HepG2 (cell line): ENCODE data around the gene CAPZB. TPM values are rescaled to one million over a fixed set of nuclear protein-coding genes. Genes with fewer than 3 reads are reported as not detected.
"Not testable (repeated sequence)": the region's sequence is repeated elsewhere in the genome, so short reads cannot be mapped to it uniquely, and the experiment has no call there.

ENCODE experiments used
- ATAC-seq: fragments of 200-7000 bp; cut with Tn5 transposase; 3 replicates; pipeline ENCODE4 v1.9.1; 2020; ENCODE audit warnings: mild to moderate bottlenecking, moderate library complexity
- BruUV-seq: library from RNA; stranded (reverse); fragments of 400-500 nt; replicated peaks from 2 replicates; lab custom pipeline; 2021; lab: Mats Ljungman, UMichigan
- CTCF ChIA-PET: fragments of 300-600 bp; formaldehyde crosslinking; extraction: SDS; loops from one replicate; lab custom pipeline; 2021; ENCODE audit warnings: low total read pairs, inconsistent platforms, low intra/inter-chr PET ratio; lab: Yijun Ruan, JAX
- POLR2A ChIA-PET: fragments of 350-600 bp; sonication (Branson Sonifier 250); formaldehyde crosslinking; loops from one replicate; lab custom pipeline; 2020; ENCODE audit warnings: antibody characterized with exemption, inconsistent platforms; lab: Yijun Ruan, JAX
- DNase-seq: peaks from one replicate; pipeline ENCODE4 v3.0.0-alpha.2; 2015; ENCODE audit warnings: low spot score
- FAIRE-seq: peaks from 3 replicates; lab custom pipeline; 2011; peaks lifted over from hg19 to GRCh38; lab: Jason Lieb, UNC
- H2AFZ ChIP-seq: one replicate; pipeline ENCODE4 v1.6.1; 2011; ENCODE audit warnings: low read length, inconsistent platforms
- H3K27ac ChIP-seq: fragments of 300-600 bp; 3 replicates; pipeline ENCODE4 v1.8.0; 2011; ENCODE audit warnings: mixed run types, mild to moderate bottlenecking, mixed read lengths, low read length, inconsistent platforms; ENCODE audit not compliant: insufficient read depth; ENCODE audit errors: extremely low read length
- H3K27me3 ChIP-seq, 2 experiments: fragments of 200-600 bp in 1 of 2; 2 replicates in 1 of 2; 3 replicates in 1 of 2; pipeline versions ENCODE4 v1.6.0 to v1.8.0; 2011; ENCODE audit warnings: low read length in 2 of 2, mild to moderate bottlenecking in 2 of 2, moderate library complexity in 2 of 2, inconsistent platforms in 1 of 2; ENCODE audit not compliant: insufficient read depth in 2 of 2, control insufficient read depth in 1 of 2
- H3K36me3 ChIP-seq, 2 experiments: fragments of 200-600 bp in 1 of 2; replicated peaks in 1 of 2; 2 replicates in 1 of 2; 3 replicates in 1 of 2; pipeline versions ENCODE4 v1.5.1 to v1.8.0; 2011; ENCODE audit warnings: low read length in 2 of 2, inconsistent platforms in 1 of 2; ENCODE audit not compliant: insufficient read depth in 2 of 2, control insufficient read depth in 1 of 2
- H3K4me1 ChIP-seq: 2 replicates; pipeline ENCODE4 v1.5.1; 2012; ENCODE audit warnings: low read length, inconsistent platforms; ENCODE audit not compliant: insufficient read depth
- H3K4me2 ChIP-seq: 2 replicates; pipeline ENCODE4 v1.6.0; 2011; ENCODE audit warnings: low read depth, low read length, inconsistent platforms
- H3K4me3 ChIP-seq, 3 experiments: fragments of 200-600 bp in 1 of 3; sonication (generic), shearing (Covaris generic) in 1 of 3; replicated peaks in 1 of 3; 2 replicates each; pipeline ENCODE4 v1.5.1; 2011 to 2016; ENCODE audit warnings: low read length in 3 of 3, inconsistent platforms in 2 of 3, low read depth in 2 of 3, mild to moderate bottlenecking in 2 of 3, control low read depth in 1 of 3, mixed read lengths in 1 of 3; ENCODE audit not compliant: insufficient read depth in 1 of 3
- H3K79me2 ChIP-seq: one replicate; pipeline ENCODE4 v1.6.1; 2011; ENCODE audit warnings: low read length, inconsistent platforms; ENCODE audit not compliant: insufficient read depth
- H3K9ac ChIP-seq: 2 replicates; pipeline ENCODE4 v1.6.0; 2011; ENCODE audit warnings: mild to moderate bottlenecking, low read depth, low read length, inconsistent platforms; ENCODE audit not compliant: insufficient read depth
- H3K9me3 ChIP-seq: 2 replicates; pipeline ENCODE4 v1.5.1; 2012; ENCODE audit warnings: mild to moderate bottlenecking, low read length
- H4K20me1 ChIP-seq: 2 replicates; pipeline ENCODE4 v1.6.0; 2011; ENCODE audit warnings: inconsistent platforms, mild to moderate bottlenecking, low read length, moderate library complexity; ENCODE audit not compliant: insufficient read depth
- ARNTL ChIP-seq: sonication (generic); formaldehyde crosslinking; IDR thresholded peaks from 2 replicates; pipeline ENCODE4 v1.4.0; 2020; ENCODE audit warnings: mild to moderate bottlenecking, missing genetic modification reagents
- CEBPB ChIP-seq: IDR thresholded peaks from 2 replicates; pipeline ENCODE4 v1.6.1; 2011; ENCODE audit warnings: low read depth, low read length, improper control_type of control experiment, borderline replicate concordance
- MNT ChIP-seq: fragments of 450-650 bp; IDR thresholded peaks from 2 replicates; pipeline ENCODE4 v1.6.1; 2016
- NR2F6 ChIP-seq, 2 experiments: IDR thresholded peaks; 2 replicates each; pipeline ENCODE4 v1.6.1; 2016; ENCODE audit warnings: antibody characterized with exemption in 1 of 2, mild to moderate bottlenecking in 1 of 2
- ZNF121 ChIP-seq: sonication (generic); formaldehyde crosslinking; IDR thresholded peaks from 2 replicates; pipeline ENCODE4 v1.5.0; 2020; ENCODE audit warnings: mild to moderate bottlenecking, missing genetic modification reagents
- ZNF770 ChIP-seq: sonication (generic); formaldehyde crosslinking; IDR thresholded peaks from 2 replicates; pipeline ENCODE4 v1.5.0; 2020; ENCODE audit warnings: mild to moderate bottlenecking, missing genetic modification reagents
- WGBS: methylation state at CpG from one replicate; pipeline ENCODE4 v1.1.6; 2017; ENCODE audit warnings: low lambda C conversion rate; 5-methylcytosine and 5-hydroxymethylcytosine counted together
- in situ Hi-C: cut with HindIII; loops from 2 replicates; pipeline ENCODE4 v1.10.0; 2017; ENCODE audit warnings: low pct_unique_long_range_greater_than_20kb; ENCODE audit not compliant: extremely low pct_ligation_motif_present
- intact Hi-C: fragments of 100-400 bp; cut with micrococcal nuclease; formaldehyde crosslinking; loops from one replicate; pipeline ENCODE4 v1.10.0; 2022; ENCODE audit not compliant: unreplicated experiment
- polyA plus RNA-seq, 8 experiments: library from polyadenylated mRNA; depleted of rRNA in 3 of 8; stranded (reverse) in 7 of 8; unstranded in 1 of 8; fragments of >200 nt; fragmentation: Illumina TruSeq in 4 of 8; extraction: Trizol in 4 of 8; gene quantifications; 2 replicates each; pipeline versions ENCODE4 v1.2.1 to v1.2.3, GENCODE V29; 2011 to 2016; ENCODE audit warnings: low read depth in 4 of 8, missing spikeins in 1 of 8, mixed read lengths in 1 of 8; ENCODE audit not compliant: insufficient read depth in 1 of 8
- total RNA-seq, 5 experiments: library from RNA; depleted of rRNA; stranded (reverse); fragments of >200 nt; fragmentation: Illumina TruSeq; extraction: Trizol; gene quantifications; 2 replicates each; pipeline ENCODE4 v1.2.3, GENCODE V29; 2016; ENCODE audit warnings: low read depth in 1 of 5

CAPZB gene
- total and polyA plus RNA-seq, 2 of the 13 experiments (the other 11 are each of a cell fraction or from before 2014, with no cell fraction given): 58.9 to 76.9 TPM

- H3K9me3 ChIP-seq, H3K4me2 ChIP-seq, intact Hi-C loops, BruUV-seq, H2AFZ ChIP-seq, H3K9ac ChIP-seq, in situ Hi-C loops, DNase-seq, H3K36me3 ChIP-seq, FAIRE-seq, CTCF ChIA-PET, H4K20me1 ChIP-seq, H3K27me3 ChIP-seq, ATAC-seq, H3K4me3 ChIP-seq, H3K79me2 ChIP-seq, H3K27ac ChIP-seq: not testable (repeated sequence)
- POLR2A ChIA-PET: interaction anchor here (1.7 kb wide), 1 partner anchor 13 kb away, joined by 4 read pairs; no protein-coding TSS in a partner anchor
- 17% methylated on average over 2 of the region's 2 CpGs for WGBS
- H3K4me1 ChIP-seq: peaks cover 23% of the 10 kb centered on the region
- peak; percentile 85 for TF ChIP-seq ZNF121 (CRISPR knock-in tag)
- peak; percentile 75 for TF ChIP-seq ZNF770 (CRISPR knock-in tag)
Measured at GRCh38 chr1:19499887-19500286, 14.5 kb upstream of the CAPZB start.

- CTCF ChIA-PET; FAIRE-seq; TF ChIP-seq NR2F6 (CRISPR knock-in tag; IDR thresholded peaks at IDR 0.05): not testable (repeated sequence)
- TF ChIP-seq ARNTL (CRISPR knock-in tag) (0 out of 2 replicates have a peak, but pooled peaks have one; percentile 64), MNT (peak; percentile 74), NR2F6 (IDR thresholded peaks at IDR 0.05) (0 out of 2 replicates have a peak, but pooled peaks have one; percentile 13), CEBPB (peak; percentile 20; the same call in 1 of the 2 replicates)
Measured at GRCh38 chr1:19497443-19497842, 12.1 kb upstream of the CAPZB start.

More at GRCh38 chr1:19497443-19497842, 12.1 kb upstream of the CAPZB start:
- H3K27me3 ChIP-seq, in situ Hi-C loops, ATAC-seq, POLR2A ChIA-PET, BruUV-seq, H3K9me3 ChIP-seq, intact Hi-C loops, H3K9ac ChIP-seq, H3K79me2 ChIP-seq, DNase-seq, H3K27ac ChIP-seq, H3K4me2 ChIP-seq, H2AFZ ChIP-seq, H3K4me3 ChIP-seq, H3K36me3 ChIP-seq, H4K20me1 ChIP-seq: not testable (repeated sequence)
- H3K4me1 ChIP-seq: peaks cover 20% of the 10 kb centered on the region
- 6% methylated on average over 4 of the region's 4 CpGs for WGBS
